ENCODE measurements around the gene RNF151.
"Not testable (repeated sequence)": the region's sequence is repeated elsewhere in the genome, so short reads cannot be mapped to it uniquely, and the experiment has no call there.

The RNF151 gene

DNA sequence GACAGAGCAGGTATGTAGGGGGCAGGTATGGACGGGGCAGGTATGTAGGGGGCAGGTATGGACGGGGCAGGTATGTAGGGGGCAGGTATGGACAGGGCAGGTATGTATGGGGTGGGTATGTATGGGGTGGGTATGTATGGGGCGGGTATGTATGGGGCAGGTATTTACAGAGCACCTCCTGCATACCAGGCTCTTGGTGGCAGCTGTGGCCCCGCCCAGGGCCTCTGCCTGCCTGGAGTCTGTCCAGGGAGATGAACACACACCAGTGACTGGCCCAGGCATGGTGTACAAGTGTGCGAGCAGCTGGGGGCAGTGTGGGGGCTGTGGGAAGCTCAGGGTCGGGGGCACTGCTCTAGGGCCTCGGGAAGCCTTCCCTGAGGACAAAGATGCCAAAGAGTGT is 16.6 kb upstream of the RNF151 start:
- ATAC-seq = no peak
- TF ChIP-seq ISL1 (CRISPR knock-in tag; IDR thresholded peaks at IDR 0.05) (no peak), CSDC2 (CRISPR knock-in tag; IDR thresholded peaks at IDR 0.05) (no peak), TOX (CRISPR knock-in tag; IDR thresholded peaks at IDR 0.05; ENCODE audit: borderline replicate concordance) (no peak)

DNA sequence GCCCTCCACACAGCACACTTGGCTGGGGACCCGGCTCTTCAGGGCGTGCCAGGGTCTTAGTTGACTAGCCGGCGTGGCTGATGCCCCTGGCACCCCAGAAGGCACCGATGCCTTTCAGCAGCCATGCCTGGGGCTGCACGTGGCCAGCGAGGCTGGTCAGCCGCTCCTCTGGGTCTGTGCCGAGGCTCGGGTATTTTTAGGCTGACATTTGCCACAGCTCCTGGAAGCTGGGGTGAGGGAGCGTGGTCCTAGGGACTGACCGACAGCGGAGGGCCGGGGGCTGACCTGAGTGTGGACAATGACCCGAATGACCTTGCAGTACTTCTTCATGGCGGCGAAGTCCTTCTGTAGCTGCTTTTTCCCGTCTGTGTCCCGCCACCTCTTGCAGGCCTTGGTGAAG is 16.1 kb upstream of the RNF151 start:
- no peak for ATAC-seq
- TF ChIP-seq CSDC2 (CRISPR knock-in tag; IDR thresholded peaks at IDR 0.05) (no peak), ZFP30 (CRISPR knock-in tag; IDR thresholded peaks at IDR 0.05) (no peak), GLIS3 (CRISPR knock-in tag; IDR thresholded peaks at IDR 0.05) (no peak), RARB (CRISPR knock-in tag; IDR thresholded peaks at IDR 0.05) (no peak), ZC3H10 (CRISPR knock-in tag; IDR thresholded peaks at IDR 0.05) (no peak), ZNF565 (CRISPR knock-in tag; conservative IDR thresholded peaks at IDR 0.05; ENCODE audit: low read depth) (no peak), BACH2 (CRISPR knock-in tag; IDR thresholded peaks at IDR 0.05; ENCODE audit: borderline replicate concordance) (no peak), SNAI2 (CRISPR knock-in tag; IDR thresholded peaks at IDR 0.05) (no peak), OSR1 (CRISPR knock-in tag; IDR thresholded peaks at IDR 0.05) (no peak), ESRRG (CRISPR knock-in tag; IDR thresholded peaks at IDR 0.05) (no peak), ISL1 (CRISPR knock-in tag; IDR thresholded peaks at IDR 0.05) (no peak), TOX (CRISPR knock-in tag; IDR thresholded peaks at IDR 0.05; ENCODE audit: borderline replicate concordance) (no peak), ZFP3 (CRISPR knock-in tag; IDR thresholded peaks at IDR 0.05) (no peak), ZNF70 (CRISPR knock-in tag; IDR thresholded peaks at IDR 0.05) (no peak)
- TF ChIP-seq, protein P1, sequence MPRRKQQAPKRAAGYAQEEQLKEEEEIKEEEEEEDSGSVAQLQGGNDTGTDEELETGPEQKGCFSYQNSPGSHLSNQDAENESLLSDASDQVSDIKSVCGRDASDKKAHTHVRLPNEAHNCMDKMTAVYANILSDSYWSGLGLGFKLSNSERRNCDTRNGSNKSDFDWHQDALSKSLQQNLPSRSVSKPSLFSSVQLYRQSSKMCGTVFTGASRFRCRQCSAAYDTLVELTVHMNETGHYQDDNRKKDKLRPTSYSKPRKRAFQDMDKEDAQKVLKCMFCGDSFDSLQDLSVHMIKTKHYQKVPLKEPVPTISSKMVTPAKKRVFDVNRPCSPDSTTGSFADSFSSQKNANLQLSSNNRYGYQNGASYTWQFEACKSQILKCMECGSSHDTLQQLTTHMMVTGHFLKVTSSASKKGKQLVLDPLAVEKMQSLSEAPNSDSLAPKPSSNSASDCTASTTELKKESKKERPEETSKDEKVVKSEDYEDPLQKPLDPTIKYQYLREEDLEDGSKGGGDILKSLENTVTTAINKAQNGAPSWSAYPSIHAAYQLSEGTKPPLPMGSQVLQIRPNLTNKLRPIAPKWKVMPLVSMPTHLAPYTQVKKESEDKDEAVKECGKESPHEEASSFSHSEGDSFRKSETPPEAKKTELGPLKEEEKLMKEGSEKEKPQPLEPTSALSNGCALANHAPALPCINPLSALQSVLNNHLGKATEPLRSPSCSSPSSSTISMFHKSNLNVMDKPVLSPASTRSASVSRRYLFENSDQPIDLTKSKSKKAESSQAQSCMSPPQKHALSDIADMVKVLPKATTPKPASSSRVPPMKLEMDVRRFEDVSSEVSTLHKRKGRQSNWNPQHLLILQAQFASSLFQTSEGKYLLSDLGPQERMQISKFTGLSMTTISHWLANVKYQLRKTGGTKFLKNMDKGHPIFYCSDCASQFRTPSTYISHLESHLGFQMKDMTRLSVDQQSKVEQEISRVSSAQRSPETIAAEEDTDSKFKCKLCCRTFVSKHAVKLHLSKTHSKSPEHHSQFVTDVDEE (CRISPR knock-in tag; IDR thresholded peaks at IDR 0.05) = no peak
- TF ChIP-seq, protein P2, sequence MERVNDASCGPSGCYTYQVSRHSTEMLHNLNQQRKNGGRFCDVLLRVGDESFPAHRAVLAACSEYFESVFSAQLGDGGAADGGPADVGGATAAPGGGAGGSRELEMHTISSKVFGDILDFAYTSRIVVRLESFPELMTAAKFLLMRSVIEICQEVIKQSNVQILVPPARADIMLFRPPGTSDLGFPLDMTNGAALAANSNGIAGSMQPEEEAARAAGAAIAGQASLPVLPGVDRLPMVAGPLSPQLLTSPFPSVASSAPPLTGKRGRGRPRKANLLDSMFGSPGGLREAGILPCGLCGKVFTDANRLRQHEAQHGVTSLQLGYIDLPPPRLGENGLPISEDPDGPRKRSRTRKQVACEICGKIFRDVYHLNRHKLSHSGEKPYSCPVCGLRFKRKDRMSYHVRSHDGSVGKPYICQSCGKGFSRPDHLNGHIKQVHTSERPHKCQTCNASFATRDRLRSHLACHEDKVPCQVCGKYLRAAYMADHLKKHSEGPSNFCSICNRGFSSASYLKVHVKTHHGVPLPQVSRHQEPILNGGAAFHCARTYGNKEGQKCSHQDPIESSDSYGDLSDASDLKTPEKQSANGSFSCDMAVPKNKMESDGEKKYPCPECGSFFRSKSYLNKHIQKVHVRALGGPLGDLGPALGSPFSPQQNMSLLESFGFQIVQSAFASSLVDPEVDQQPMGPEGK (CRISPR knock-in tag; IDR thresholded peaks at IDR 0.05; ENCODE audit: borderline replicate concordance) = no peak
- TF ChIP-seq, protein P3, sequence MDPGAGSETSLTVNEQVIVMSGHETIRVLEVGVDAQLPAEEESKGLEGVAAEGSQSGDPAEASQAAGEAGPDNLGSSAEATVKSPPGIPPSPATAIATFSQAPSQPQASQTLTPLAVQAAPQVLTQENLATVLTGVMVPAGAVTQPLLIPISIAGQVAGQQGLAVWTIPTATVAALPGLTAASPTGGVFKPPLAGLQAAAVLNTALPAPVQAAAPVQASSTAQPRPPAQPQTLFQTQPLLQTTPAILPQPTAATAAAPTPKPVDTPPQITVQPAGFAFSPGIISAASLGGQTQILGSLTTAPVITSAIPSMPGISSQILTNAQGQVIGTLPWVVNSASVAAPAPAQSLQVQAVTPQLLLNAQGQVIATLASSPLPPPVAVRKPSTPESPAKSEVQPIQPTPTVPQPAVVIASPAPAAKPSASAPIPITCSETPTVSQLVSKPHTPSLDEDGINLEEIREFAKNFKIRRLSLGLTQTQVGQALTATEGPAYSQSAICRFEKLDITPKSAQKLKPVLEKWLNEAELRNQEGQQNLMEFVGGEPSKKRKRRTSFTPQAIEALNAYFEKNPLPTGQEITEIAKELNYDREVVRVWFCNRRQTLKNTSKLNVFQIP (CRISPR knock-in tag; IDR thresholded peaks at IDR 0.05; ENCODE audit: borderline replicate concordance, low read depth) = no peak
- TF ChIP-seq, protein P4, sequence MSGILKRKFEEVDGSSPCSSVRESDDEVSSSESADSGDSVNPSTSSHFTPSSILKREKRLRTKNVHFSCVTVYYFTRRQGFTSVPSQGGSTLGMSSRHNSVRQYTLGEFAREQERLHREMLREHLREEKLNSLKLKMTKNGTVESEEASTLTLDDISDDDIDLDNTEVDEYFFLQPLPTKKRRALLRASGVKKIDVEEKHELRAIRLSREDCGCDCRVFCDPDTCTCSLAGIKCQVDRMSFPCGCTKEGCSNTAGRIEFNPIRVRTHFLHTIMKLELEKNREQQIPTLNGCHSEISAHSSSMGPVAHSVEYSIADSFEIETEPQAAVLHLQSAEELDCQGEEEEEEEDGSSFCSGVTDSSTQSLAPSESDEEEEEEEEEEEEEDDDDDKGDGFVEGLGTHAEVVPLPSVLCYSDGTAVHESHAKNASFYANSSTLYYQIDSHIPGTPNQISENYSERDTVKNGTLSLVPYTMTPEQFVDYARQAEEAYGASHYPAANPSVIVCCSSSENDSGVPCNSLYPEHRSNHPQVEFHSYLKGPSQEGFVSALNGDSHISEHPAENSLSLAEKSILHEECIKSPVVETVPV (CRISPR knock-in tag; IDR thresholded peaks at IDR 0.05) = no peak

DNA sequence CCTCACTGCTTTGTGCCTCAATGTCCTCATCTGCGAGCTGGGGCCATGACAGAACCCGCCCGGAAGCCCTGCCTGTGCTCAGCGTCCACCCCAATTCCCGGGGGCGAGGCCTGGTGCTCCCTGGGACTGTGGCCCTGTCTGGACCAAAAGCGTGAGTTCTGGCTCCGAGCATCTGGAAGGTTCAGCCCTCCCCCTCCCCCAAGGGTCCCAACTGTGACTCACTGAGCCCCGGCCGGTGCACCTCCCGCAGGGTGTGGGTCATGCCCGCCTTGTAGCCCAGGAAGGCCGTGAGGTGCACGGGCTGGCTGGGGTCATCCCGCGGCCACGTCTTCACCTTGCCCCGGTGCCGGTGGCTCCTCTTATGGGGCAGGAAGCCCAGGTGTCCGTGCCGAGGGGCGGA is 12.9 kb upstream of the RNF151 start:
- TF ChIP-seq, protein P4 (CRISPR knock-in tag; IDR thresholded peaks at IDR 0.05) = no peak
- TF ChIP-seq OSR1 (CRISPR knock-in tag; IDR thresholded peaks at IDR 0.05) (no peak), SNAI2 (CRISPR knock-in tag; IDR thresholded peaks at IDR 0.05) (no peak)
- ATAC-seq = no peak

DNA sequence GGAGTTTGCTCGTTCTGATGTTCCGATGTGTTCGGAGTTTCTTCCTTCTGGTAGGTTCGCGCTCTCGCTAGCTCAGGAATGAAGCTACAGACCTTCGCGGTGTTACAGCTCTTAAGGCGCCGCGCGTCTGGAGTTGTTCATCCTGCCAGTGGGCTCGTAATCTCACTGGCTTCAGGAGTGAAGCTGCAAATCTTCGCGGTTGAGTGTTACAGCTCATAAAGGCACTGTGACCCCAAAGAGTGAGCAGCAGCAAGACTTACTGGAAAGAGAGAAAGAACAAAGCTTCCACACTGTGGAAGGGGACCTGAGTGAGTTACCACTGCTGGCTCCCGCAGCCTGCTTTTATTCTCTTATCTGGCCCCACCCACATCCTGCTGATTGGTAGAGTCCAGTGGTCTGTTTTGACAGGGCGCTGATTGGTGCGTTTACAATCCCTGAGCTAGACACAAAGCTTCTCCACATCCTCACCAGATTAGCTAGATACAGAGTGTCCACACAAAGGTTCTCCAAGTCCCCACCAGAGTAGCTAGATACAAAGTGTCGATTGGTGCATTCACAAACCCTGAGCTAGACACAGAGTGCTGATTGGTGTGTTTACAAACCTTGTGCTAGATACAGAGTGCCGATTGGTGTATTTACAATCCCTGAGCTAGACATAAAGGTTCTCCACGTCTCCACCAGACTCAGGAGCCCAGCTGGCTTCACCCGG is 9.1 kb upstream of the RNF151 start:
- not testable (repeated sequence) for ATAC-seq

DNA sequence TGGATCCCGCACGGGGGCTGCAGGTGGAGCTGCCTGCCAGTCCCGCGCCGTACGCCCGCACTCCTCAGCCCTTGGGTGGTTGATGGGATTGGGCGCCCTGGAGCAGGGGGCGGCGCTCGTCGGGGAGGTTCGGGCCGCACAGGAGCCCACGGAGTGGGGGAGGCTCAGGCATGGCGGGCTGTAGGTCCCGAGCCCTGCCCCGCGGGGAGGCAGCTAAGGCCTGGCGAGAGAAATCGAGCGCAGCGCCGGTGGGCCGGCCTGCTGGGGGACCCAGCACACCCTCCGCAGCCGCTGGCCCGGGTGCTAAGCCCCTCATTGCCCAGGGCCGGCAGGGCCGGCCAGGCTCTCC is 8.5 kb upstream of the RNF151 start:
- not testable (repeated sequence) for ATAC-seq

Measured in SK-N-SH treated with all-trans-retinoic acid at 6 μM for 48 hours (cell line).